Measurements from ENCODE around the gene ASAP3. TPM values are rescaled to one million over a fixed set of nuclear protein-coding genes. Genes with fewer than 3 reads are reported as not detected.

The ASAP3 gene
- total RNA-seq, 2 experiments from 2014 or later, result 0.25 to 0.52 TPM

DNA sequence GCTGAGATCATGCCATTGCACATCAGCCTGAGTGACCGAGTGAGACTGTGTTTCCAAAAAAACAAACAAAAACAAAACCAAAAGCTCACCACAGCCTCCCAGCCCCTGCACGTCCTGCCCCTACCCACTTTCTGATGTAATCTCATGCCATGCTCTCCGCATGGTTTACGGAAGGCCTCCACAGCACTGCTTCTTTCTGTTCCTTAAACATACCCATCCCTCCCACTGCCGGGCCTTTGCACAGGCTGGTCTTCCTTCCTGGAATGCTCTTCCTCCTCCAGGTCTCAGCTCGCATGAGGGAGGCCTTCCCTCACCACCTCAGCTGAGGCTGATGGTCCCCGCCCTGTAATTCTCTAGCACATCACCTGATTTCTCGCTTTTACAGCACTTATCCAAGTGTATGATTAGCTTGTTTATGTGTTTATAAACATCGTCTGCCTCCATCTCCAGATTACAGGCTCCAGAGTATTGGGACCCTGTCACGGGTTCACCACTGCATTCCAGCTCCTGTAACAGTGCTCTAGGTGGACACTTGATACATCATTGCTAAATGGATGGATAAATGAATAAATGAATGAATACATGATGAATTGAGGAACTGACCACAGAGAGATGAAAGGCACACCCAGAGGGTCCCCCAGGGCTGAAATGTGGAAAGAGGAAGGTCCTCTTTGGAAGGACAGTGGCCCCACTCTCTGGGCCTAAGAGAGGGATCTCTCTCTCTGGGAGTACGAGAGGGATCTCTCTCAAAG is 81.5 kb downstream of the ASAP3 start:
- no peaks in the 10 kb centered on the region for H3K9me3 Mint-ChIP-seq
- peaks cover 15% of the 10 kb centered on the region for H3K4me1 Mint-ChIP-seq
- ChIA-PET CTCF (interaction anchor here (1.2 to 1.9 kb wide), 3 partner anchors 34 to 103 kb away, joined by 3 to 5 read pairs (median 3); no protein-coding TSS in a partner anchor), POLR2A (no interaction called here)
- H3K27me3 Mint-ChIP-seq, result no peaks in the 10 kb centered on the region
- H3K36me3 Mint-ChIP-seq (ENCODE audit: low read depth), result no peaks in the 10 kb centered on the region
- DNase-seq, result no peak
- no peak overlapping the region for H3K27ac Mint-ChIP-seq
- no peak overlapping the region for H3K4me3 Mint-ChIP-seq

DNA sequence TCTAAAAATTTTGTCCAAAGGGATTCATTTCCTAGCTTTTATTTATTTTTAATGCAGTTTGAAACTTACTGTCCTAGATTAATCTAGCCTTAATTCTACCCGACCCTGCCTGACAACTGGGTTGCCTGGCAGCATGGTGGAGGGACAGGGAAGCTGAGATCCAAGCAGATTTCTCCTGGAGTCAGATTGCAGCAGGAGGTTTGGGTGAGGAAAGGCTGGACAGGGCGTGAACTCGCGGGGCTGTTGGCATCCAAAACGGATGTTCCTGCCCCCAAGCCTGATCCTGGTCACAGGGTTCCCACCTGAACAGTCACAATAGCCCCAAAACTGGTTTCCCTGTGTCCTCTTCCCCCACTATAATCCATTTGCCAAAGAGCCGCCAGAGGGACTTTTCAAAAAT is 82.7 kb downstream of the ASAP3 start:
- Mint-ChIP-seq H3K4me3 (no peak overlapping the region), H3K27me3 (no peaks in the 10 kb centered on the region), H3K36me3 (ENCODE audit: low read depth) (no peaks in the 10 kb centered on the region), H3K27ac (no peak overlapping the region), H3K9me3 (no peaks in the 10 kb centered on the region), H3K4me1 (peaks cover 15% of the 10 kb centered on the region)
- DNase-seq, result no peak
- POLR2A ChIA-PET, result no interaction called here
- CTCF ChIA-PET, result interaction anchor here (1.3 kb wide), 1 partner anchor 33 kb away, joined by 3 read pairs; no protein-coding TSS in a partner anchor

GRCh38 chr1:23400324-23401114 is 83.5 kb downstream of the ASAP3 start:
- no peak overlapping the region for H3K4me3 Mint-ChIP-seq
- H3K36me3 Mint-ChIP-seq (ENCODE audit: low read depth), result peaks cover 3% of the 10 kb centered on the region
- CTCF ChIA-PET, result interaction anchor here (1.3 kb wide), 1 partner anchor 32 kb away, joined by 3 read pairs; no protein-coding TSS in a partner anchor
- H3K9me3 Mint-ChIP-seq, result no peaks in the 10 kb centered on the region
- no peak for DNase-seq
- H3K27ac Mint-ChIP-seq, result no peak overlapping the region
- POLR2A ChIA-PET, result no interaction called here
- no peaks in the 10 kb centered on the region for H3K27me3 Mint-ChIP-seq
- peaks cover 18% of the 10 kb centered on the region for H3K4me1 Mint-ChIP-seq

GRCh38 chr1:23399229-23399628 is 84.8 kb downstream of the ASAP3 start:
- Mint-ChIP-seq H3K36me3 (ENCODE audit: low read depth) (peaks cover 3% of the 10 kb centered on the region), H3K4me3 (no peak overlapping the region), H3K27ac (no peak overlapping the region), H3K27me3 (no peaks in the 10 kb centered on the region), H3K9me3 (no peaks in the 10 kb centered on the region), H3K4me1 (peaks cover 16% of the 10 kb centered on the region)
- ChIA-PET CTCF (no interaction called here), POLR2A (no interaction called here)
- DNase-seq, result no peak

- ChIA-PET POLR2A (no interaction called here), CTCF (no interaction called here)
- no peaks in the 10 kb centered on the region for H3K9me3 Mint-ChIP-seq
- H3K27ac Mint-ChIP-seq, result no peak overlapping the region
- no peak overlapping the region for H3K4me3 Mint-ChIP-seq
- DNase-seq, result no peak
- peaks cover 7% of the 10 kb centered on the region for H3K4me1 Mint-ChIP-seq
- H3K27me3 Mint-ChIP-seq, result no peaks in the 10 kb centered on the region
- H3K36me3 Mint-ChIP-seq (ENCODE audit: low read depth), result peaks cover 3% of the 10 kb centered on the region
These were observed 86.1 kb downstream of the ASAP3 start for GRCh38 chr1:23397908-23398307.

- peaks cover 3% of the 10 kb centered on the region for H3K36me3 Mint-ChIP-seq (ENCODE audit: low read depth)
- H3K9me3 Mint-ChIP-seq, result no peaks in the 10 kb centered on the region
- POLR2A ChIA-PET, result no interaction called here
- CTCF ChIA-PET, result interaction anchor here (0.6 to 1.0 kb wide), 3 partner anchors 8 to 33 kb away, joined by 3 read pairs; no protein-coding TSS in a partner anchor
- H3K27ac Mint-ChIP-seq, result no peak overlapping the region
- H3K27me3 Mint-ChIP-seq, result no peaks in the 10 kb centered on the region
- no peak overlapping the region for H3K4me3 Mint-ChIP-seq
- DNase-seq, result no peak
- H3K4me1 Mint-ChIP-seq, result peaks cover 4% of the 10 kb centered on the region
These were observed 87.6 kb downstream of the ASAP3 start for GRCh38 chr1:23396380-23396779.

DNA sequence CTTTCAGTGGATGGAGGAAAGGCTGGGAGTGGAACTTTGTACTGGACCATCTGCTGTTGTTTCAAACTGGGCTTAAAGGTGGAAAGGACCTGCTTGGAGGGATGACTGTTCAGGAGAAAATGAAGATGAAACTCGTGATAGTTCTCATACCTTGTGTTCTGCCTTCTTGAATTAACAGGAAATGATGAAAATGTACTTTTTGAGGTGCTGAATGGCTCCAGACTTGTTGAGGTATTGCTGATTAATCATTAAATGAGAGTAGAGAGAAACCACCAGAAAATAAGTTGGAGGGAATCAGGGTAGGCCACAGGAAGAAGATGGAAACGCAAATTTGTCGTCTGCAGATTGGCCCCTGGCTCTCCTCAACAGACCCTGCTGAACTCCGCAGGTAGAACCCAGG is 88.1 kb downstream of the ASAP3 start:
- CTCF ChIA-PET, result interaction anchor here (0.8 to 1.0 kb wide), 2 partner anchors 9 to 13 kb away, joined by 3 read pairs; no protein-coding TSS in a partner anchor
- POLR2A ChIA-PET, result no interaction called here
- no peak for DNase-seq
- Mint-ChIP-seq H3K27me3 (no peaks in the 10 kb centered on the region), H3K4me3 (no peak overlapping the region), H3K36me3 (ENCODE audit: low read depth) (peaks cover 3% of the 10 kb centered on the region), H3K4me1 (peaks cover 4% of the 10 kb centered on the region), H3K27ac (no peak overlapping the region), H3K9me3 (no peaks in the 10 kb centered on the region)

GRCh38 chr1:23395154-23395724 is 88.7 kb downstream of the ASAP3 start:
- ChIA-PET POLR2A (no interaction called here), CTCF (interaction anchor here (1.0 kb wide), 1 partner anchor 13 kb away, joined by 3 read pairs; no protein-coding TSS in a partner anchor)
- Mint-ChIP-seq H3K36me3 (ENCODE audit: low read depth) (peaks cover 3% of the 10 kb centered on the region), H3K4me3 (no peak overlapping the region), H3K4me1 (peaks cover 4% of the 10 kb centered on the region), H3K9me3 (no peaks in the 10 kb centered on the region), H3K27ac (no peak overlapping the region), H3K27me3 (no peaks in the 10 kb centered on the region)
- DNase-seq, result no peak

- Mint-ChIP-seq H3K4me3 (no peak overlapping the region), H3K36me3 (ENCODE audit: low read depth) (peaks cover 3% of the 10 kb centered on the region), H3K27me3 (no peaks in the 10 kb centered on the region), H3K27ac (no peak overlapping the region), H3K9me3 (no peaks in the 10 kb centered on the region), H3K4me1 (peaks cover 4% of the 10 kb centered on the region)
- ChIA-PET POLR2A (no interaction called here), CTCF (interaction anchor here (1.0 to 2.4 kb wide), 2 partner anchors 9 kb away, joined by 5 to 9 read pairs; no protein-coding TSS in a partner anchor)
- no peak for DNase-seq
These were observed 89.3 kb downstream of the ASAP3 start for GRCh38 chr1:23394684-23395083.

DNA sequence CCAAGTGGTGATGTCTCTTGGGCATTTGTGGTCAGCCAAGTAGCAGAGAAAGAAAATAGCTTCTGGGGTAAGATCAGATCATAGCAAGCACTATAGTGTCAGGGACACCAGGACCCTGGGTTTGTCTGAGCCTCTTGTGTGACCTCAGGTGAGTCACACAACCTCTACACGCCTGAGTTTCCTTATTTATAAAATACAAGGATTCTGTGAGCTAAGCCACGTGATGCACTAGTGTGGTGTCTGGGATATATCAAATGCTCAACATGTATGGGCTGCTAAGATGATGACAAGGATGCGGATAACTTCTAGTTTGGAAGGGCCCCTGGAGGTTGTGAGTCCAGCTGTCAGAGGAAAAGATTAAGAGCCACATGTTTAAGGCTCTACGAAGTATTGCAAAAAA is 89.8 kb downstream of the ASAP3 start:
- H3K36me3 Mint-ChIP-seq (ENCODE audit: low read depth), result peaks cover 3% of the 10 kb centered on the region
- no peak overlapping the region for H3K4me3 Mint-ChIP-seq
- no peaks in the 10 kb centered on the region for H3K9me3 Mint-ChIP-seq
- H3K27ac Mint-ChIP-seq, result no peak overlapping the region
- peaks cover 4% of the 10 kb centered on the region for H3K4me1 Mint-ChIP-seq
- ChIA-PET CTCF (interaction anchor here (1.0 to 2.4 kb wide), 2 partner anchors 9 to 10 kb away, joined by 5 to 9 read pairs; no protein-coding TSS in a partner anchor), POLR2A (no interaction called here)
- H3K27me3 Mint-ChIP-seq, result no peaks in the 10 kb centered on the region
- no peak for DNase-seq

DNA sequence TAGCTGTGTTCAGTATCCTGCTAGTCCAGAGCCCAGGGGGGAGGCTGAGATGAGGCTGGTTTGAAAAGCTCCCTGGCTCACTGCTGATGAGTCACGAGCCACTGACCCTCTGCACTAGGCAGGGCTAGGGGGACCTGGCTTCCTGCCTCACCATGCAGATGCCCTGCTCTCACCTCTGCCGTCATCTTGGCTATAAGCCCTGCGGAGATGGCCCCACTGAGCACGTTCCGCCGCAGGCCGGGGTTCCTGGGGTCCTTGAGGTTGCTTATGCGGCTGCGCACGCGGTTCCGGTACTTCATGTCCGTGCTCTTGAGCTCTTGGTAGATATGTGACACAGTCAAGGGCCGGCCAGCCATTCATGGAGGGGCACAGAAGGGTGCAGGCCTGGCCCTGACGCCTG is 90.3 kb downstream of the ASAP3 start:
- peaks cover 3% of the 10 kb centered on the region for H3K36me3 Mint-ChIP-seq (ENCODE audit: low read depth)
- no peak overlapping the region for H3K4me3 Mint-ChIP-seq
- ChIA-PET POLR2A (no interaction called here), CTCF (interaction anchor here (1.0 to 2.4 kb wide), 2 partner anchors 8 to 10 kb away, joined by 5 to 9 read pairs; no protein-coding TSS in a partner anchor)
- H3K27ac Mint-ChIP-seq, result no peak overlapping the region
- no peaks in the 10 kb centered on the region for H3K27me3 Mint-ChIP-seq
- peaks cover 4% of the 10 kb centered on the region for H3K4me1 Mint-ChIP-seq
- no peaks in the 10 kb centered on the region for H3K9me3 Mint-ChIP-seq
- no peak for DNase-seq

GRCh38 chr1:23392125-23392855 is 91.7 kb downstream of the ASAP3 start:
- no peak overlapping the region for H3K27ac Mint-ChIP-seq
- POLR2A ChIA-PET, result no interaction called here
- no peak overlapping the region for H3K4me3 Mint-ChIP-seq
- no peak for DNase-seq
- H3K27me3 Mint-ChIP-seq, result no peaks in the 10 kb centered on the region
- H3K36me3 Mint-ChIP-seq (ENCODE audit: low read depth), result peaks cover 3% of the 10 kb centered on the region
- H3K9me3 Mint-ChIP-seq, result no peaks in the 10 kb centered on the region
- H3K4me1 Mint-ChIP-seq, result peaks cover 4% of the 10 kb centered on the region
- CTCF ChIA-PET, result interaction anchor here (2.4 kb wide), 1 partner anchor 12 kb away, joined by 9 read pairs; no protein-coding TSS in a partner anchor
